Astrocyte of the cerebellum (primary cell): Measurements from ENCODE around the gene ZC3H7B.
"Not testable (repeated sequence)": the region's sequence is repeated elsewhere in the genome, so short reads cannot be mapped to it uniquely, and the experiment has no call there.

Experiments
- DNase-seq: peaks from one replicate; pipeline ENCODE4 v3.0.0-alpha.2; 2011; ENCODE audit warnings: low read depth
- H3K4me3 ChIP-seq: 2 replicates; pipeline ENCODE4 v1.5.1; 2011; ENCODE audit warnings: mild to moderate bottlenecking, low read depth, low read length, moderate library complexity
- in situ Hi-C: cut with HindIII; loops from 2 replicates; pipeline ENCODE4 v1.10.0; 2017; ENCODE audit warnings: low sequenced_read_pairs
- TF ChIP-seq, protein P1 (sequence below): IDR thresholded peaks from 2 replicates; pipeline ENCODE4 v1.5.1; 2012; ENCODE audit warnings: low read length, low read depth, moderate library complexity, mild to moderate bottlenecking; ENCODE audit errors: missing control alignments

The ZC3H7B gene

DNA sequence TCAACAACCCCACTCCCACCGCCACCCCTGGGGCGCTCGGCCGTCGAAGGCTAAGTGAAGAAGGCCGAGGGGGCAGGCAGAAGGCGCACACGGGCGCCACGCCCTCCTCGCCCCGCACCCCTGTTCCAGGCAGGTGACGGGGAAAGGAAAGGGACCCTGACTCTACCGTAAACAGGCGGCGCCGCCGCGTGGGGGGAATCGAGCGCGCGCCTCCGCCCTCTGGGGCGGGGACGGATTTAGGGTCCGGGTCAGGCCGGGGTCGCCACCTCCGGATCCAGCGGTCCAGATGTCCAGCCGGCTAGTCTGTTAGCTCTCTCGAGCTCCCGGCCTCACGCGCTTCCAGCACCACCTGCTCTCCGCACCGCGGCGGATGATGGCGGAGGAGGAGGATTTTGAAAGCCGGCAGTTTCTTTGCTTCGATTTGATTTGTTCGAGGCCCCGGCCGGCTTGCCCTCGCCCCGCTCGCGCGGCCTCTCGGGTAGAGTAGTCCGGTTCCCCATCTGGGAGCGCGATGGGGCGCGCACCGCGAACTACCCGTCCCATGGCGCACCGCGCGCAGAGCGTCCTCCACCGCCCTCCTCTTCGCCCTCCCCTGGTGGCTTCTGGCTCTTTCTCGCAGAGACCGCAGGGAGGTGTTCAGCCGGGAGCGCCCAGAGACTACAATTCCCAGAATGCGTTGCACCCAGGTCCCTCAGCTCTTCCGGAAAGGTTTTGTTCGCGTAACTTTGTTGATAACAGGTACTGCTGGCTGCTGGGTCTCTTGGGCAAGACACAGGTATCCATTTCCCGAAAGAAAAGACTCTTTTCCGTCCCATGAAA, 15.3 kb upstream of the ZC3H7B start, which contains the start of gene RANGAP1:
Gene RANGAP1, minus strand, starts transcription at position 368 of the 819 bp plus-strand sequence. CDS start 5,143 bp downstream, outside the sequence.
- peak within 1 kb of the TSS; percentile 91 for H3K4me3 ChIP-seq
- TF ChIP-seq, protein P1, sequence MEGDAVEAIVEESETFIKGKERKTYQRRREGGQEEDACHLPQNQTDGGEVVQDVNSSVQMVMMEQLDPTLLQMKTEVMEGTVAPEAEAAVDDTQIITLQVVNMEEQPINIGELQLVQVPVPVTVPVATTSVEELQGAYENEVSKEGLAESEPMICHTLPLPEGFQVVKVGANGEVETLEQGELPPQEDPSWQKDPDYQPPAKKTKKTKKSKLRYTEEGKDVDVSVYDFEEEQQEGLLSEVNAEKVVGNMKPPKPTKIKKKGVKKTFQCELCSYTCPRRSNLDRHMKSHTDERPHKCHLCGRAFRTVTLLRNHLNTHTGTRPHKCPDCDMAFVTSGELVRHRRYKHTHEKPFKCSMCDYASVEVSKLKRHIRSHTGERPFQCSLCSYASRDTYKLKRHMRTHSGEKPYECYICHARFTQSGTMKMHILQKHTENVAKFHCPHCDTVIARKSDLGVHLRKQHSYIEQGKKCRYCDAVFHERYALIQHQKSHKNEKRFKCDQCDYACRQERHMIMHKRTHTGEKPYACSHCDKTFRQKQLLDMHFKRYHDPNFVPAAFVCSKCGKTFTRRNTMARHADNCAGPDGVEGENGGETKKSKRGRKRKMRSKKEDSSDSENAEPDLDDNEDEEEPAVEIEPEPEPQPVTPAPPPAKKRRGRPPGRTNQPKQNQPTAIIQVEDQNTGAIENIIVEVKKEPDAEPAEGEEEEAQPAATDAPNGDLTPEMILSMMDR: no peak
- in situ Hi-C loops: no loop called here
- peak; percentile 97 for DNase-seq

DNA sequence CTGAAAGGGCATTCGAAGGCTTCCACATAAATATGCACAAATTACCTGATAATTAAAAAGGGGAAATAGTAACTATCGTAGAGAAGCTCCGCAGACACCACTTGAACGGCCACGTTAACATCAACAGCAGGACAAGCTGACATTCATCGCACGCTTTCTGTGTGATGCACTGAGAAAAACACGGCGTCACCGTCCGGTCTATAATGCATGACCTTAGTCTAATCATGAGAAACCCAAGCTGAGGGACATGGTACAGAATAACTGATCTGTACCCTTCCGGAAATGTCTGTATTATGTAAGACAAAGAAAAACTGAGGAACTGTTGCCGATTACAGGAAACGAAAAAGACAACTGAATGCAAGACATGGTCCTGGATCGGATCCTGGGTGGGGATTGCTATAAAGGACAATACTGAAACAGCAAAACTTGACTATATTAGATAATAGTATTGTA, 14.7 kb upstream of the ZC3H7B start:
- H3K4me3 ChIP-seq: peak overlapping the region; percentile 91
- TF ChIP-seq, protein P1: no peak
- no peak for DNase-seq
- in situ Hi-C loops: no loop called here

DNA sequence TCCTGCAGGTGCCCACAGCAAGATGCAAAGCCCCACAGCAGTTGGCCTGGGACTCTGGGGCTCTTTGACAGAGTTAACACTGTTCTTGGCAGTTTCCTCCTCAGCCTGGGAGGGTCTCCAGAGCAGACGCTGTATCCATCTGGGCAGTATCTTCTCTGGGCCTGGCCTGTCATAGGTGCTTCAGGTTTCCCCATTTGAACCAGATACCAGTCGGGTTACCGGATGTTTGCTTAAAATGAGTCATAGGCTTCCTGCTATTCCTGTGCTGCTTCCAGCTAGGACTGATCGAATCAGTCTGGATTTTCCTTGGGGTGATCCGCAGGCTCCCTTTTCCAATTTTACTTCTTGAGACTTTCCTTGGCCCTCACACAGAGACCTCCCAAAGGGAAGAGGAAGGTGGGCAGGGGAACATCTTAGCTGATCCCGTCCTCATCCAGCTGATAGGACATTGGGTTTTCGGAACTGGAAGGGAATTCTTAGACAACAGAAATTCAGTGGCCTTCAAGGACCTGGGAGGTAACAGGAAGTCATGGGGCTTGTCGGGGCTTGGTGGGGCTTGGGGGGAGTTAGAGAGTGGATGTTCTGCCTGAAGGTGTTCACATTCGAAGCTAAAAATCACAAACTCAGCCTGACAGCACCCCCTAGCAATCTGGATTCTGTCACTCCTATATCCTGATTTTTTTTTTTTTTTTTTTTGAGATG, 12.9 kb upstream of the ZC3H7B start:
- peak; percentile 36 for DNase-seq
- no peak overlapping the region for H3K4me3 ChIP-seq
- in situ Hi-C loops: no loop called here
- TF ChIP-seq, protein P1: no peak

DNA sequence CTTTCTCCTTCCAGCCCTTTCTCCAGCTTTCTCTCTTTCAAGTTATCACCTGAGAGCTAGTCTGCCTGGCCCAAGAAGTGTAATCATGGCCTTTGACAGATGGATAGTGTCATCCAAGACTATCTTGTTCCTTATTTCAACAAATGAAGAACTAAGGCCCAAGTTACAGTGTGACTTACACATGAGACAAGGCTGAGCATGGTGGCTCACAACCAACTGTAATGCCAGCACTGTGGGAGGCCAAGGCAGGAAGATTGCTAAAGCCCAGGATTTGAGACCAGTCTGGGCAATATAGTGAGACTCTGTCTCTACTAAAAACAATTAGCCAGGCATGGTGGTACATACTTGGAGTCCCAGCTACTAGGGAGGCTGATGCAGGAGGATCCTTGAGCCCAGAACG, 11.7 kb upstream of the ZC3H7B start:
- in situ Hi-C loops: no loop called here
- no peak for DNase-seq
- TF ChIP-seq, protein P1: no peak
- H3K4me3 ChIP-seq: no peak overlapping the region

DNA sequence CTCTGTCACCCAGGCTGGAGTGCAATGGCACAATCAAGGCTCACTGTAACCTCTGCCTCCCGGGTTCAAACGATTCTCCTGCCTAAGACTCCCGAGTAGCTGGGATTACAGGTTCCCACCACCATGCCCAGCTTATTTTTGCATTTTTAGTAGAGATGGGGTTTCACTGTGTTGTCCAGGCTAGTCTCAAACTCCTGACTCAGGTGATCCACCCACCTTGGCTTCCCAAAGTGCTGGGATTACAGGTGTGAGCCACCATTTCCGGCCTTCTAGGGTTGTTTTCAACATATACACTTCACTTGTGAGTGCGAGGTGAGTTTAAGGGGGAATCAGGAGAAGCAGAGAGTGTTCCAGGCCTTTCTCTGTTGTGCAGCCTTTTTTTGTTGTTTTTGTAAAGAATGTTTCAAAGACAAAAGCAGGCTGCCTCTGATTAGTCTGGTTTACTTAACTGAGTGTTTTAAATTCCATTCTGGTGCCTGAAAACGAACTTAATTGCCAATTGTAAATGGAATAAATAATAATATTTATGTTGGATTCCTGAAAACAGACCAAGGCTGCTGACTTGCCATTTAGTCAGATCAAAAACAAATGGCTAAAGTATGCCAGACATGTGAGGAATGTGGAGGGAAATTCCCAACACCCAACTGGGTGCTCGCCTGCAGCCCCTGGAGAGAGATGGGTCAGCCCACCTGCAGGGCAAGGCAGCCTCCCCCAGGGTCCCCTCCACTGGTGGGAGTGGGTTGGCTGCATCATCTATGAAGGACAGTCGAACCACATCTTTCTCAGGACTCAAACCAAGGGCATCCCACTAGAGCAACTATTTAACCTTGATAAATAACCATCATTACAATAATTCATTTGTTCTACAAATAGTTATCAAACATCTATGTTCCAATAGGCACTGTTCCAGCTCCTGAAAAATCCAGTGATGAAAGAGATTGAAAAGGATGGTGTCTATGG, 10.8 kb upstream of the ZC3H7B start:
- TF ChIP-seq, protein P1: no peak
- H3K4me3 ChIP-seq: no peak overlapping the region
- DNase-seq: peak; percentile 55
- in situ Hi-C loops: no loop called here

DNA sequence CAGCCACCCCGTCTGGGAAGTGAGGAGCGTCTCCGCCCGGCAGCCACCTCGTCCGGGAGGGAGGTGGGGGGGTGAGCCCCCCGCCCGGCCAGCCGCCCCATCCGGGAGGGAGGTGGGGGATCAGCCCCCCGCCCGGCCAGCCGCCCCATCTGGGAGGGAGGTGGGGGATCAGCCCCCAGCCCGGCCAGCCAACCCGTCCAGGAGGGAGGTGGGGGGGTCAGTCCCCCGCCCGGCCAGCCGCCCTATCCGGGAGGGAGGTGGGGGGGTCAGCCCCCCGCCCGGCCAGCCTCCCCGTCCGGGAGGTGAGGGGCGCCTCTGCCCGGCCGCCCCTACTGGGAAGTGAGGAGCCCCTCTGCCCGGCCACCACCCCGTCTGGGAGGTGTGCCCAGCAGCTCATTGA, 6.5 kb upstream of the ZC3H7B start:
- DNase-seq, H3K4me3 ChIP-seq, in situ Hi-C loops: not testable (repeated sequence)
